H9 (cell line): ENCODE data around the gene PTBP3. TPM values are rescaled to one million over a fixed set of nuclear protein-coding genes. Genes with fewer than 3 reads are reported as not detected.

Experiments used
- DNase-seq: peaks from one replicate; pipeline ENCODE4 v3.0.0-alpha.2; 2017
- H2AFZ ChIP-seq: one replicate; pipeline ENCODE4 v1.6.1; 2013; ENCODE audit warnings: mild to moderate bottlenecking, low read length, control low read depth, moderate library complexity
- H2AK5ac ChIP-seq: 2 replicates; pipeline ENCODE4 v1.6.1; 2013; ENCODE audit warnings: low read length, control low read depth, mixed read lengths; ENCODE audit not compliant: insufficient read length
- H2BK120ac ChIP-seq: one replicate; pipeline ENCODE4 v1.6.1; 2013; ENCODE audit warnings: low read depth, mild to moderate bottlenecking, low read length, control low read depth, inconsistent platforms; ENCODE audit not compliant: poor library complexity, severe bottlenecking
- H2BK12ac ChIP-seq: 2 replicates; pipeline ENCODE4 v1.6.1; 2013; ENCODE audit warnings: low read length, control low read depth, mixed read lengths, low read depth; ENCODE audit not compliant: insufficient read length
- H2BK15ac ChIP-seq: 2 replicates; pipeline ENCODE4 v1.6.1; 2013; ENCODE audit warnings: low read depth, low read length, control low read depth
- H2BK20ac ChIP-seq: one replicate; pipeline ENCODE4 v1.6.1; 2013; ENCODE audit warnings: low read depth, mild to moderate bottlenecking, low read length, control low read depth, inconsistent platforms; ENCODE audit not compliant: poor library complexity, severe bottlenecking
- H2BK5ac ChIP-seq: 2 replicates; pipeline ENCODE4 v1.6.1; 2013; ENCODE audit warnings: low read length, control low read depth, mixed read lengths; ENCODE audit not compliant: insufficient read length
- H3K14ac ChIP-seq: 2 replicates; pipeline ENCODE4 v1.6.1; 2013; ENCODE audit warnings: low read length, control low read depth; ENCODE audit not compliant: insufficient read depth
- H3K18ac ChIP-seq: 2 replicates; pipeline ENCODE4 v1.6.1; 2013; ENCODE audit warnings: low read depth, mild to moderate bottlenecking, mixed read lengths, low read length, control low read depth; ENCODE audit not compliant: insufficient read length
- H3K23ac ChIP-seq: 2 replicates; pipeline ENCODE4 v1.6.1; 2013; ENCODE audit warnings: low read length, control low read depth, mixed read lengths, low read depth; ENCODE audit not compliant: insufficient read length
- H3K23me2 ChIP-seq: 2 replicates; pipeline ENCODE4 v1.6.1; 2013; ENCODE audit warnings: low read depth, mild to moderate bottlenecking, mixed read lengths, low read length, control low read depth; ENCODE audit not compliant: insufficient read length, poor library complexity, severe bottlenecking
- H3K27ac ChIP-seq: 2 replicates; pipeline ENCODE4 v1.5.1; 2013; ENCODE audit warnings: low read length, control low read depth, mixed read lengths, low read depth; ENCODE audit not compliant: insufficient read length
- H3K27me3 ChIP-seq: 2 replicates; pipeline ENCODE4 v1.6.1; 2013; ENCODE audit warnings: low read length, control low read depth, inconsistent platforms; ENCODE audit not compliant: insufficient read depth
- H3K4ac ChIP-seq: 2 replicates; pipeline ENCODE4 v1.6.1; 2013; ENCODE audit warnings: low read depth, mild to moderate bottlenecking, control low read depth, inconsistent platforms, low read length, moderate library complexity
- H3K4me1 ChIP-seq: 2 replicates; pipeline ENCODE4 v1.6.1; 2013; ENCODE audit warnings: low read length, control low read depth, inconsistent platforms; ENCODE audit not compliant: insufficient read depth
- H3K4me2 ChIP-seq: 2 replicates; pipeline ENCODE4 v1.6.1; 2013; ENCODE audit warnings: low read length, control low read depth, mixed read lengths; ENCODE audit not compliant: insufficient read length, insufficient read depth
- H3K56ac ChIP-seq: 2 replicates; pipeline ENCODE4 v1.6.1; 2013; ENCODE audit warnings: low read depth, mild to moderate bottlenecking, mixed read lengths, low read length, control low read depth; ENCODE audit not compliant: insufficient read length
- H3K79me1 ChIP-seq: 2 replicates; pipeline ENCODE4 v1.6.1; 2013; ENCODE audit warnings: low read depth, mild to moderate bottlenecking, moderate library complexity, low read length, control low read depth, inconsistent platforms; ENCODE audit not compliant: insufficient read depth, poor library complexity, severe bottlenecking
- H3K79me2 ChIP-seq: 2 replicates; pipeline ENCODE4 v1.6.1; 2013; ENCODE audit warnings: low read length, control low read depth, inconsistent platforms; ENCODE audit not compliant: insufficient read depth
- H3K9ac ChIP-seq: 2 replicates; pipeline ENCODE4 v1.6.1; 2013; ENCODE audit warnings: low read length, control low read depth, mixed read lengths; ENCODE audit not compliant: insufficient read length; ENCODE audit errors: extremely low read depth
- H3K9me3 ChIP-seq: one replicate; pipeline ENCODE4 v1.6.1; 2013; ENCODE audit warnings: low read depth, low read length, inconsistent platforms; ENCODE audit not compliant: control insufficient read depth
- H3T11ph ChIP-seq: one replicate; pipeline ENCODE4 v1.6.1; 2013; ENCODE audit warnings: mild to moderate bottlenecking, low read length, control low read depth, inconsistent platforms
- H4K20me1 ChIP-seq: one replicate; pipeline ENCODE4 v1.6.1; 2013; ENCODE audit not compliant: control insufficient read depth, insufficient read length, insufficient read depth
- H4K5ac ChIP-seq: 2 replicates; pipeline ENCODE4 v1.6.1; 2013; ENCODE audit warnings: low read depth, mild to moderate bottlenecking, mixed read lengths, low read length, control low read depth; ENCODE audit not compliant: insufficient read length
- H4K8ac ChIP-seq: replicated peaks from 2 replicates; pipeline ENCODE4 v1.6.1; 2013; ENCODE audit warnings: low read length, control low read depth, mixed read lengths, low read depth; ENCODE audit not compliant: insufficient read length
- H4K91ac ChIP-seq: 2 replicates; pipeline ENCODE4 v1.6.1; 2013; ENCODE audit warnings: low read depth, mild to moderate bottlenecking, moderate library complexity, mixed read lengths, low read length, control low read depth; ENCODE audit not compliant: insufficient read length
- H3K27ac Mint-ChIP-seq, 3 experiments: 2 replicates in 2 of 3; 3 replicates in 1 of 3; pipeline ENCODE4 v1.8.0; 2020 to 2021; ENCODE audit warnings: mixed read lengths in 3 of 3, mild to moderate bottlenecking in 1 of 3, moderate library complexity in 1 of 3
- H3K27me3 Mint-ChIP-seq: 2 replicates; pipeline ENCODE4 v1.8.0; 2021; ENCODE audit warnings: low read depth, mild to moderate bottlenecking, moderate library complexity, mixed read lengths
- H3K36me3 Mint-ChIP-seq, 3 experiments: 2 replicates in 2 of 3; 3 replicates in 1 of 3; pipeline ENCODE4 v1.8.0; 2020 to 2021; ENCODE audit warnings: low read depth in 3 of 3, mixed read lengths in 3 of 3; ENCODE audit not compliant: insufficient read depth in 1 of 3
- H3K4me1 Mint-ChIP-seq, 2 experiments: 2 replicates each; pipeline ENCODE4 v1.8.0; 2020; ENCODE audit warnings: mixed read lengths in 2 of 2
- H3K4me3 Mint-ChIP-seq, 2 experiments: 2 replicates in 1 of 2; 3 replicates in 1 of 2; pipeline ENCODE4 v1.8.0; 2020 to 2021; ENCODE audit warnings: mild to moderate bottlenecking in 2 of 2, mixed read lengths in 2 of 2, moderate library complexity in 1 of 2
- H3K9me3 Mint-ChIP-seq, 2 experiments: 2 replicates in 1 of 2; 3 replicates in 1 of 2; pipeline ENCODE4 v1.8.0; 2020; ENCODE audit warnings: mild to moderate bottlenecking in 2 of 2, mixed read lengths in 2 of 2, moderate library complexity in 1 of 2
- CTCF ChIP-seq: fragments of 200-600 bp; sonication (generic); conservative IDR thresholded peaks from 3 replicates; pipeline ENCODE4 v1.8.0; 2021; ENCODE audit warnings: antibody characterized with exemption, mild to moderate bottlenecking
- whole genome bisulfite sequencing: extraction: QIAGEN DNeasy Blood & Tissue Kit; methylation state at CpG from one replicate; pipeline ENCODE4 v1.1.7; 2013; ENCODE audit warnings: missing lambda C conversion rate, low lambda C conversion rate, mixed read lengths; ENCODE audit not compliant: insufficient read length; ENCODE audit errors: extremely low coverage; 5-methylcytosine and 5-hydroxymethylcytosine counted together
- total RNA-seq: library from RNA; stranded (reverse); gene quantifications from 2 replicates; pipeline ENCODE4 v1.2.1, GENCODE V29; 2021

PTBP3 gene
- total RNA-seq, 1 experiment from 2014 or later: 89.5 TPM

GRCh38 chr9:112334432-112334841 lies 1.0 kb upstream of the PTBP3 start:
- no peak overlapping the region for H2BK20ac ChIP-seq
- no peak overlapping the region for H3K18ac ChIP-seq
- Mint-ChIP-seq H3K4me3 (peak overlapping the region; percentile 87 to 89), H3K27ac (peak overlapping the region; percentile 6 to 67 (median 19); a peak in 4 of 7 replicates), H3K9me3 (no peaks in the 10 kb centered on the region; a peak in 1 of 5 replicates), H3K36me3 (no peaks in the 10 kb centered on the region; a peak in 1 of 7 replicates), H3K4me1 (peaks cover 21 to 24% of the 10 kb centered on the region in 2 experiments), H3K27me3 (no peaks in the 10 kb centered on the region)
- no peak overlapping the region for H3K9ac ChIP-seq
- no peak overlapping the region for H4K5ac ChIP-seq
- no peak overlapping the region for H3K56ac ChIP-seq
- DNase-seq: no peak
- H3K4me1 ChIP-seq: 0 out of 2 replicates have a peak, but pooled peaks cover 2% of the 10 kb centered on the region
- H3T11ph ChIP-seq: no peak overlapping the region
- H2AFZ ChIP-seq: no peak overlapping the region
- no peak overlapping the region for H3K4ac ChIP-seq
- no peak overlapping the region for H4K8ac ChIP-seq
- no peak overlapping the region for H2BK12ac ChIP-seq
- H3K79me2 ChIP-seq: peaks cover 10% of the 10 kb centered on the region; the same call in 1 of the 2 replicates
- no peaks in the 10 kb centered on the region for H3K27me3 ChIP-seq
- no peak overlapping the region for H4K91ac ChIP-seq
- no peak overlapping the region for H3K14ac ChIP-seq
- H2BK120ac ChIP-seq: no peak overlapping the region
- no peaks in the 10 kb centered on the region for H3K9me3 ChIP-seq
- H3K27ac ChIP-seq: no peak overlapping the region
- no peaks in the 10 kb centered on the region for H4K20me1 ChIP-seq
- no peaks in the 10 kb centered on the region for H3K79me1 ChIP-seq
- H2BK5ac ChIP-seq: no peak overlapping the region
- TF ChIP-seq CTCF: no peak
- WGBS: no CpG with 5 or more reads among the region's 8 CpGs
- peaks cover 3% of the 10 kb centered on the region for H3K23me2 ChIP-seq
- no peak overlapping the region for H2BK15ac ChIP-seq
- no peak overlapping the region for H3K23ac ChIP-seq
- no peak overlapping the region for H2AK5ac ChIP-seq
- peak overlapping the region; percentile 81 for H3K4me2 ChIP-seq
